GM23248 (cell line): ENCODE data around the gene GALNS. TPM values are rescaled to one million over a fixed set of nuclear protein-coding genes. Genes with fewer than 3 reads are reported as not detected.

ENCODE experiments used
- DNase-seq: peaks from one replicate; pipeline ENCODE4 v3.0.0-alpha.2; 2015
- H2AFZ ChIP-seq: fragments of 200-600 bp; sonication (generic); 2 replicates; pipeline ENCODE4 v1.6.1; 2016; ENCODE audit warnings: antibody characterized with exemption
- H3F3A ChIP-seq: fragments of 200-600 bp; sonication (generic); 2 replicates; pipeline ENCODE4 v1.6.1; 2016; ENCODE audit warnings: mild to moderate bottlenecking, antibody characterized with exemption, mixed run types; ENCODE audit not compliant: insufficient read depth
- H3K27ac ChIP-seq: fragments of 200-600 bp; sonication (generic); 2 replicates; pipeline ENCODE4 v1.5.1; 2016; ENCODE audit warnings: mild to moderate bottlenecking
- H3K27me3 ChIP-seq: fragments of 200-600 bp; sonication (generic); replicated peaks from 2 replicates; pipeline ENCODE4 v1.6.1; 2016; ENCODE audit warnings: mild to moderate bottlenecking; ENCODE audit not compliant: insufficient read depth
- H3K36me3 ChIP-seq: fragments of 200-600 bp; sonication (generic); 2 replicates; pipeline ENCODE4 v1.6.1; 2016; ENCODE audit warnings: low read depth, mild to moderate bottlenecking
- H3K4me1 ChIP-seq: fragments of 200-600 bp; sonication (generic); 2 replicates; pipeline ENCODE4 v1.6.1; 2016; ENCODE audit warnings: mild to moderate bottlenecking; ENCODE audit not compliant: insufficient read depth
- H3K4me2 ChIP-seq: fragments of 200-600 bp; sonication (generic); one replicate; pipeline ENCODE4 v1.6.1; 2016; ENCODE audit warnings: mild to moderate bottlenecking; ENCODE audit not compliant: unreplicated experiment
- H3K4me3 ChIP-seq: fragments of 200-600 bp; sonication (generic); 2 replicates; pipeline ENCODE4 v1.5.1; 2016; ENCODE audit warnings: mild to moderate bottlenecking
- H3K79me2 ChIP-seq: fragments of 200-600 bp; sonication (generic); 2 replicates; pipeline ENCODE4 v1.6.1; 2016; ENCODE audit warnings: mild to moderate bottlenecking; ENCODE audit not compliant: insufficient read depth
- H3K9ac ChIP-seq: fragments of 200-600 bp; sonication (generic); 2 replicates; pipeline ENCODE4 v1.6.1; 2016; ENCODE audit warnings: mild to moderate bottlenecking
- H3K9me2 ChIP-seq: fragments of 200-600 bp; sonication (generic); 2 replicates; pipeline ENCODE4 v1.6.1; 2016; ENCODE audit warnings: mixed run types, mild to moderate bottlenecking, moderate library complexity; ENCODE audit not compliant: insufficient read depth
- H3K9me3 ChIP-seq: fragments of 200-600 bp; sonication (generic); one replicate; pipeline ENCODE4 v1.6.1; 2017; ENCODE audit warnings: low read depth
- H4K20me1 ChIP-seq: fragments of 200-600 bp; sonication (generic); 2 replicates; pipeline ENCODE4 v1.6.0; 2016; ENCODE audit not compliant: insufficient read depth
- EZH2 ChIP-seq: fragments of 200-600 bp; sonication (generic); IDR thresholded peaks from 2 replicates; pipeline ENCODE4 v1.6.1; 2018; ENCODE audit warnings: antibody characterized with exemption, mild to moderate bottlenecking; ENCODE audit not compliant: insufficient read depth, poor library complexity, severe bottlenecking
- EZH2phosphoT487 ChIP-seq: fragments of 200-600 bp; sonication (generic); IDR thresholded peaks from 2 replicates; pipeline ENCODE4 v1.6.1; 2018; ENCODE audit warnings: antibody characterized with exemption, moderate library complexity, mild to moderate bottlenecking, low read depth; ENCODE audit not compliant: insufficient read depth
- WGBS, 2 experiments: methylation state at CpG; one replicate each; pipeline ENCODE4 v1.1.6; 2015 to 2017; ENCODE audit warnings: low lambda C conversion rate in 2 of 2, low coverage in 1 of 2; ENCODE audit errors: missing lambda C conversion rate in 2 of 2; 5-methylcytosine and 5-hydroxymethylcytosine counted together
- in situ Hi-C: fragments of 300-500 bp; cut with MboI; formaldehyde crosslinking; loops from 2 replicates; pipeline ENCODE4 v1.15.0; 2020
- polyA plus RNA-seq: library from polyadenylated mRNA; unstranded; fragments of >200 nt; fragmentation: Nextera tagmentation; extraction: Ambion mirVana; gene quantifications from 2 replicates; pipeline ENCODE4 v1.2.1, GENCODE V29; 2016
- total RNA-seq: library from RNA; depleted of rRNA; stranded (reverse); fragments of >200 nt; shearing (Covaris generic); gene quantifications from 2 replicates; pipeline ENCODE4 v1.2.3, GENCODE V29; 2014

The GALNS gene
- total and polyA plus RNA-seq, 2 experiments from 2014 or later = 24.0 to 39.0 TPM

- no peaks in the 10 kb centered on the region for H4K20me1 ChIP-seq
- DNase-seq = no peak
- no peak overlapping the region for H3K4me2 ChIP-seq
- H3F3A ChIP-seq = no peaks in the 10 kb centered on the region
- no peaks in the 10 kb centered on the region for H3K79me2 ChIP-seq
- no peak overlapping the region for H2AFZ ChIP-seq
- no peaks in the 10 kb centered on the region for H3K36me3 ChIP-seq
- H3K9me2 ChIP-seq = no peaks in the 10 kb centered on the region
- in situ Hi-C loops = no loop called here
- no peak for TF ChIP-seq EZH2
- no peak for TF ChIP-seq EZH2phosphoT487
- WGBS, 2 experiments = 83 to 85% methylated on average over 19 to 20 of the region's 20 CpGs
- H3K4me1 ChIP-seq = no peaks in the 10 kb centered on the region
- H3K9ac ChIP-seq = no peak overlapping the region
- no peaks in the 10 kb centered on the region for H3K27me3 ChIP-seq
- no peaks in the 10 kb centered on the region for H3K9me3 ChIP-seq
- H3K27ac ChIP-seq = no peak overlapping the region
- H3K4me3 ChIP-seq = no peak overlapping the region
Measured at GRCh38 chr16:88878356-88878755, 21.6 kb upstream of the GALNS start.

GRCh38 chr16:88877564-88878289, 21.0 kb upstream of the GALNS start:
- 75 to 80% methylated on average over 19 to 20 of the region's 20 CpGs for WGBS, 2 experiments

GRCh38 chr16:88876942-88877526, 20.3 kb upstream of the GALNS start:
- TF ChIP-seq EZH2phosphoT487 = no peak
- TF ChIP-seq EZH2 = no peak
- H3K4me1 ChIP-seq = no peaks in the 10 kb centered on the region
- WGBS, 2 experiments = 71% methylated on average over 19 to 27 of the region's 33 CpGs
- no peak overlapping the region for H3K4me2 ChIP-seq
- H3K9ac ChIP-seq = no peak overlapping the region
- no peak overlapping the region for H3K27ac ChIP-seq
- no peak overlapping the region for H3K4me3 ChIP-seq
- H3K79me2 ChIP-seq = no peaks in the 10 kb centered on the region
- no peak for DNase-seq
- H3K9me3 ChIP-seq = no peaks in the 10 kb centered on the region
- H3K9me2 ChIP-seq = no peaks in the 10 kb centered on the region
- in situ Hi-C loops = no loop called here
- no peaks in the 10 kb centered on the region; the same call in 1 of the 2 replicates for H3K27me3 ChIP-seq
- H4K20me1 ChIP-seq = no peaks in the 10 kb centered on the region
- no peak overlapping the region for H2AFZ ChIP-seq
- H3F3A ChIP-seq = no peaks in the 10 kb centered on the region
- no peaks in the 10 kb centered on the region for H3K36me3 ChIP-seq

More at GRCh38 chr16:88877564-88878289, 21.0 kb upstream of the GALNS start:
- no peaks in the 10 kb centered on the region for H3K9me2 ChIP-seq
- H3K79me2 ChIP-seq = no peaks in the 10 kb centered on the region
- H3K27me3 ChIP-seq = no peaks in the 10 kb centered on the region; the same call in 1 of the 2 replicates
- no peak for DNase-seq
- H3K4me2 ChIP-seq = no peak overlapping the region
- in situ Hi-C loops = no loop called here
- no peak overlapping the region for H3K9ac ChIP-seq
- H3K36me3 ChIP-seq = no peaks in the 10 kb centered on the region
- no peak overlapping the region for H3K4me3 ChIP-seq
- no peaks in the 10 kb centered on the region for H4K20me1 ChIP-seq
- no peak overlapping the region for H3K27ac ChIP-seq
- no peak overlapping the region for H2AFZ ChIP-seq
- H3F3A ChIP-seq = no peaks in the 10 kb centered on the region
- H3K4me1 ChIP-seq = no peaks in the 10 kb centered on the region
- TF ChIP-seq EZH2 = no peak
- TF ChIP-seq EZH2phosphoT487 = no peak
- H3K9me3 ChIP-seq = no peaks in the 10 kb centered on the region

GRCh38 chr16:88875703-88876234, 19.0 kb upstream of the GALNS start:
- Histone ChIP-seq H3K4me1 (no peaks in the 10 kb centered on the region), H2AFZ (no peak overlapping the region), H3K9ac (no peak overlapping the region), H3K27ac (no peak overlapping the region), H3K9me2 (no peaks in the 10 kb centered on the region), H3F3A (no peaks in the 10 kb centered on the region), H3K4me3 (no peak overlapping the region), H3K4me2 (no peak overlapping the region), H3K27me3 (peaks cover 7% of the 10 kb centered on the region), H4K20me1 (no peaks in the 10 kb centered on the region), H3K9me3 (no peaks in the 10 kb centered on the region), H3K36me3 (no peaks in the 10 kb centered on the region), H3K79me2 (no peaks in the 10 kb centered on the region)
- TF ChIP-seq EZH2 (no peak), EZH2phosphoT487 (no peak)
- WGBS, 2 experiments = 82 to 83% methylated on average over 22 of the region's 22 CpGs
- in situ Hi-C loops = no loop called here
- no peak for DNase-seq
